Stimulated activated CD4-positive, alpha-beta T cell treated with anti-CD3 and anti-CD28 coated beads, TNF-alpha, amount 100 ng/mL, for 48 hours (primary cell): ENCODE results near the gene NOL7.

Experiments used
- DNase-seq, 3 donors: peaks; one replicate each; pipeline ENCODE4 v3.0.0-alpha.2; 2020; ENCODE audit warnings: low read depth in 3 of 3

Gene NOL7

DNA sequence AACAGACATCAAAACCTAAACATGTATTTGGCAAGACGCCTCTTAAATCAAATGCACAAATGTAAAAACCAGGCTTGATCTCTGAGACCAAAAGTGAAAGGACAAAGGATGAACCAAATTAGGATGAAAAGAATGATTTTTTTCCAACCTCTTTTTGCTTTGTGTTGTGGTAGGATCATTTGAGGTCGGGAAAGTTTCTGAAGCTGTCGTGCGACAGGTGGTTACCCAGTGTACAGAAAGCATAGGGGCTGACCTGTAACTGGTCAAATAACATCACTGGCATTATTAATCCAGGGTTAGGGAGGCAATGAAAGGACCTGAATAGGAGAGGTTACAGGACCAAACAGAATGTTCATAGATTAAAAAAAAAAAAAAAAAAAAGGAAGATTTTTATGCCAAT lies 18.1 kb upstream of the NOL7 start:
- DNase-seq, result no peak

DNA sequence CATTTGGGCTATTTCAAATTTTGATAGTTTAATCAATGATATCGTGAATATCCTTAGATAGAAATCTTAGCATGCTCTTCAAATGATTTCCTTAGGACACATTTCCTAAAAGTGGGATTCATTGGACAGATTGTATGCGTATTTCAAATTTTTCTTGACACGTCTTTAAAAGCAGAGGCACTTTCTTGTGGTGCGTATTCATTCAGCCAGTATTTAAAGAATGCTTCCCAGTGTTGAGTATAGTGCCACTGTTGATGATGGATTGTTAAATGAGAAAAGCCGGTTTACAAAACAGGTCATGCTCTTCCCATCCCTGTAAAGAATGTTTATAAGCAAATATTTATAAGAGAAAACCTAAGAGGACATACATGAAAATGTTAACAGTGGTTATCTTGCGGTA lies 15.1 kb upstream of the NOL7 start:
- no peak for DNase-seq

DNA sequence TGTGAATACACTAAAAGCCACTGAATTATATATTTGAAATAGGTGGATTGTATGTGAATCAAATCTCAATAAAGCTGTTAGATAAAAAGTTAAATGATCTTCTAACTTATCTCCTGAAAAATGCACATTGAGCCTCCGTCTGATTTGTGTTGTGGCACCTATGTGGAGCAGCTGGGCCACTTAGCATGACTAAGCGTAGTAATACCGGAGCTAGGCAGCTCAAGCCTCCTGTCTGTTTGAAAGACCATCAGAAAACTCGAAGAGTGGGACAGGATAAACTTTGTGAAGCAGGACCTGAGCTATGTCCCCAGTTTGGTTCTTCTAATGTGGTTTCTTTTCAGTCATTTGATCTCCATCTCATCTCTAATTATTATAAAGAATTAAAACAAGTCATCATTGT lies 11.0 kb upstream of the NOL7 start:
- DNase-seq, result no peak

DNA sequence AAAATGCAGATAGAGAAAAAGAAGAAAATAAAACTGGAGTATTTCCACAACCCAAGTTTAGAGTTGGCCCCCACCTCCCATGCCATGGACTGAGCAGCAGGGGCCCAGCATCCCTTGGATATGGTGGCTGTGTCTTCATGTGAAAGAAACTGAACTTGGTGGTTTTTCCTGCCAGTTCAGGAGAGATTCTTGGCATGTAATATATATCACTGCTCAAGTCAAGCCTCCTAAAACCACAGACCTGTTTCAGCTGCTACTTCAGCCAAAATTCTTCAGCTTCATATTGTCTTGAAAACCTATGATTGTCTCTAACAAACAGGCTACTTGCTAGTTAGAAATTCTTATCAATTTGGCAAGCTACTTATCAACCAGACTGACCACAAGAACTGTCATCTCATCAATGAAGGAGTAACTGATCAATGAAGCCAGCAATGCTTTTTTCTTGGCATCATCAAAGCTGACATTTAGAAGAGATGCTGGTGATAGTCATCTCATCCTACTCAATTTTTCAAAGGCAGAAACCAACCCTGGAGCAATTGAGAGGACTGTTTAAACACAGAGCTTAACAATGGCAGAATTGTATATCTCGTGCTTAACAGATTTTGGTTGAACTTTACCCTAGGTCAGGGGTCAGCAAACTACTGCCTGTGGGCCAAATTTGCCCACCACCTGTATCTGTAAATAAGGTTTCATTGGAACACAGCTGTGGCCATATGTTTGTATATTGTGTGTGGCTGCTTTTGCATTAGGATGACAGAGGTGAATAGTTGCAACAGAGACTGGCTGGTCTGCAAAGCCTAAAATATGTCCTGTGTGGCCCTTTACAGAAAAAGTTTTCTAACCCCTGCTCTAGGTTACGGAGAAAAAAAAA lies 10.4 kb upstream of the NOL7 start:
- no peak for DNase-seq

DNA sequence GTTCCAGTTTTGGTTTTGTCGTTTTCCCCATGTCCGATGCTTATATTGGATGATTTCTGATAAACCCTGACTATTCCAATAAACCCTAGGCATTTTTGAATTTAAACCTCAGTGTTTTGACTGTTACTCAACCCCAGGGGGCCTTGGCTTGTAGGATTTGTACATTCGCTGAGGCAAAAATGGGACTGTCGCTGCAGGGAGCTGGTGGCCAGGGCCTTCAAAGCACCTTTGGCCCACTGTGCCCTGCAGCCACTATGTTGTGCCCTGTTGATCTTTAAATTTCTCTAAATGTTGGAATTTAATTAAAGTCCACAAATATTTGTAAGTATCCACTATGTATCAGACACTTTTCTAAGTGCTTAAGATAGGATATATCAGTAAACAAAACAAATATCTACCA lies 9.5 kb upstream of the NOL7 start:
- DNase-seq, result no peak

DNA sequence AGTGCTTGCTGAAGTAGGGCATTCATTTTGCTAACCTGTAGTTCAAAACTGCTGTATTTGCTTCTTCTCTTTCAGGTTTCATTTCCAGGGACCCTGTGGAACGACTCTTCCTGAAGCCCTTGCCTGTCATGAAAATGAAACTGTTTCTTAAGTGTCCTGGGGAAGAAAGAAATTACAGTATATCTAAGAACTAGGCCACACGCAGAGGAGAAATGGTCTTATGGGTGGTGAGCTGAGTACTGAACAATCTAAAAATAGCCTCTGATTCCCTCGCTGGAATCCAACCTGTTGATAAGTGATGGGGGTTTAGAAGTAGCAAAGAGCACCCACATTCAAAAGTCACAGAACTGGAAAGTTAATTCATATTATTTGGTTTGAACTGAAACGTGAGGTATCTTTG lies 3.4 kb upstream of the NOL7 start:
- no peak for DNase-seq

DNA sequence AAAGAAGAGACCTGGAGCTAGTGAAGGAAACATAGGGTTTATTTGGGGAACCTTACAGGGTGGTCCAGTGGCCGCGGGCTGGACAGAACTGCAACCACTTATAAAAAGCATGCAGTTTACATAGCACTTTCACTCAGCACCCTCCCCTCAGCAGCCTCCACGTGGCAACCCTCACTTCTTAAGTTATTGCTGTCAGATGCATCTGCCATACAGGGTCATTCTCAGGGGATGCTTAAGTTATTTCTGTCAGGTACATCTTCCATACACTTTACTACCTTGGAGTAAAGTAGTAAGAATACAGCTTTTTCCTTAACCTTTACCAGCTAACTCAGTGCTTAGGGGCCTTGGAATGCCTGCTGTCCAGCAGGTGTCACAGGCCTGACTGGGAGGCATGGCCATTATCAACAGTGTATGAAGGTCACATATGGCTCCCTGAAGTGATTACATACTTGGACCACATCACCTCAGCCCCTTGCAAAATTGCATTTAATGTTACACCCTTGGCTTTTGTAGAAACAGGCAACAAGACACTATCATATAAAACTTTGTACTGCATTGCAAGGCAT lies 2.0 kb upstream of the NOL7 start:
- DNase-seq, result no peak

DNA sequence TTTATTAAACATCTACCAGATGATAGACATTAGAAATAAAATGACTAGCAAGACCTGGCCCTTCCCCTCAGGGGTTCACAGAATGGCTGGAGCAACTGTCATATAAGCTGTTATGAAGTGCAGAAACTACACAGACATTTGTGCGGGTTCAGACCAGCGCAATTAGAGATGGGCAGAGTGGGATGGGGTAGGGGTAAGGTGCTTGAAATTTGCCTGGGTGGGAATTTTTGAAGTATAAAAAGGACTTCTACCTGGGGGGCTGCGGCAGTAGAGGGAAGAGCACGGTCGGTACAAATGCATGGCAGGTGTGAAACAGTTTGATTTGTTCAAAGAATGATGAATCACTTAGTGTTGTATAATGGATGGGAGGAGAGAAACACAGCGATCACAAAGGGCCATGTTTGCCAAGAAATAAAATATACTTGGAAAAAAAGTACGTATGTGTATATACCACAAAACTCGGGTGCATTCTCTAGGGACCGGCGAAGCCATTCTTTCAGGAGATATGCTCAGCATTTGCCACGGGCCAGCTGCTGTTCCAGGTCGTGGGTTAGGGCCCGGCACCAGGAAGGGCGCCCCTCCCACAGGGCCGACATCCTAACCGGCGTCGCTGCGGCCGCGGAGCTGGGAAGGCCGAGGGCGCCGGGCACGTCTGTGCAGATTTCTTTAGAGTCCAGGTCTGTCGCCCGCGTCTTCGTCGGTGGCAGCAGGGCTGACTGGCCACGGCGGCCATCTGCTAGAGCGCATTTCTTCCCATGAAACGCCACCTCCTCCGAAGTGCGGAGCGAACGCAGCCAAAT lies 809 bp upstream of the NOL7 start:
- peak in 2 of 3 donors; percentile 17 to 21 for DNase-seq

DNA sequence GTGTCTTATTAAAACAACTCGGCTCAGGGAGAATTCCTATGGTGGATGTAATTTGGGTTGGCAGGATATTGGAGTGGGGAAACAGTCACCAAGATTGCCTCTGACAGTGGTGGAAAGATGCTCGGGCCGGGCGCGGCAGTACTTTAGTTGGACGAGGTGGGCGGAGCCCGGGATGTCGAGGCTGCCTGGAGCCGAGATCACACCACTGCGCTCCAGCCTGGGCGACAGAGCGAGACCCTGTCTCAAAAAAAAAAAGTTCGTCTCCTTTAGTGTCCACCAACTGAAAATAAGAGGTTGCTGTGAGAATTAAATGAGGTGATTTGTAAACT lies 621 bp downstream of the NOL7 start:
- peak in 1 of 3 donors; percentile 38 for DNase-seq

DNA sequence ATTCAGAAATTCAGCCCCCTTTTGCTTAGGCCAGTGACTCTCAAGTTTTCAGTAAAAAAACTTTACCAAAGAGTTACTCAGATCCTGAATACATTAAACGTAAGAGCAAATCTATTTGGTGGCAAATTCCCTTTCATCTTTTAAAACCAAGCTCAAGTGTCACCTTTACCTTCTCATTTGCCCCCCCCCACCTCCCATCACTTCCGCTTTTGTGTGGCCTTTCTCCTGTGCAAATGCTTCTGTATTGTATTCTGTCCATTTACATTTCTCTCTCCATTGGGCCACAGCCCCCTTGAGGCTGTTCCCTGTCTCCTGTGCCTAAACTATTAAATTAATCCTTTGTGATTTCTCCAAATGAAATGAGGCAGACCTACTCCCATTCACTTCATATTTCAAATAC lies 1.9 kb downstream of the NOL7 start:
- no peak for DNase-seq

DNA sequence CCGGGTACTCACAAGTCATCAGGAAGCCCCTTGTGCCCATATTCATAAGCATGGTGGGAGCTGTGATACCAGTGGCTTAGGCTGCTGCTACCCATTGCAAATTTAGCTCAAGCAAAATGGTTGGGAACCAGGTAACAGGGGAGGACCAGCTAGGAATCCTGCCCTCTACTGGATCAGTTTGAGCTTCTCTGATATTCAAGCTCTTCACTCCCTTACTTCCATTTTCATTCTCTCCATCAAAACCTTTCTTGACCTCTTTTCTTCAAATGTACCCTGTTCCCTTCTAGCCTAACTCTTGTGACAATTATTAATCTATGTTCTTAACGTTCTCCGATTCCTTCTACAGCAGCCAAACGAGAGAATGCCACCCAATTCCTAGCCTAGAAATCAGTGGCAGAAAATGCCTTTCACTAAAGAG lies 9.7 kb downstream of the NOL7 start:
- no peak for DNase-seq

DNA sequence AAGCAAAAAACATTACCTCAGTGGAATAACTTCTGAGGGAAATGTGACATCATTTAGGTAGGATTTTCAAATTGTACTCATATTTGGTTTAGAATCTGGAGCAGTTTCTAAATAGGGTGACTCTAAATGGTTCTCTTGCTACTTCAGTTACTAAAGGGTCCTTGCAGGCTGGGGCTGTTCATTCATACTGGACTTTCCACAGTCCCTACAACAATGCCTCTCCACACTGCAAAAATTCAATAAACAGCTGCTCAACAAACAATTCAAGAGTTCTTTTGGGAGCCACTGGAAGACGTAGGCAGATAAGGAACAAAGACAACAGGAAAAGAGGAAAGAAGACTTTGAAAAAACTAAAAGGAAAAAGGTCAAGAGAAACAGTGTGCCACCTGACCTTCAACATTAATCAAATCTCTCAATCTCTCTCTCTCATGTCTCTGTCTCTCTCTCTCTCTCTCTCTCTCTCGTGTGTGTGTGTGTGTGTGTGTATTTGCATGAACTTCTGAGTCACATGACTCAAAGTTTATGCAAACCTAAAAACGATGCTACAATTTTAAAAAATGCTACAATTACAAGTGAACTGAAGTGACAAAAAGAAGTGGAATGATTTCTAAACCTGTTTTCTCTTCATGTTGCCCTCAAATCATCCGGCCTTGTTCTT lies 14.5 kb downstream of the NOL7 start:
- DNase-seq, result no peak

DNA sequence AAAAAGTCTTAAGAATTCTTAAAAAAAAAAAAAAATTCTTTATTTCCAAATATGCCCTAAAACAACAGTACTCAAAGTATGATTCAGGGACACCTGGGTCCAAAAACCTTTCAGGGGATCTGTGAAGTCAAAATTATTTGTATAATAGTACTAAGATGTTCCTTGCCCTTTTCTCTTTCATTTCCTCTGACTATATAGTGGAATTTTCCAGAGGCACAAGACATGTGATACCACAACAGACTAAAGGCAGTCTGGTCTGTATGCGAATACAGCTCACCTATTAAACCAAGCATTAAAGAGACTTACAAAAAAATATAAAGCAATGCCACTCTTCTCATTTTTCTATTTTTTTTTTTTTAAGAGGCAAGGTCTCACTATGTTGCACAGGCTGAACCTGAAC lies 15.4 kb downstream of the NOL7 start:
- DNase-seq, result no peak

DNA sequence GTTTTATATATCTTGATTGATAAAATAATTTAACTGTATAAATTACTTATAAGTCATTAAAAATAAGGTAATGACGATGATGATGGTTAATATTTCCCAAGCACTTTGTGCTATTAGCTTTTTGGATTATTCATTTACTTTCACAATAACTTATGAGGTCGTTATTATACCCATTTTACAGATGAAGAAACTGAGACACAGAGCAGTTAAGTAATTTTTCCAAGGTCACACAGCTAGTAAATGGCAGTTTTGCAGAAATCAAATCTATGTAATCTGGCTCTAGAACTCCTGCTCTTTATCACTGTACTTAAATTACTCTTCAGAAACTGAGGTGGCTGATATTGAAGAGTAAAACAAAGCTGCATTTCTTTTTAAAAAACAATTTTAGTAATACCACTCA lies 18.2 kb downstream of the NOL7 start:
- DNase-seq, result no peak

DNA sequence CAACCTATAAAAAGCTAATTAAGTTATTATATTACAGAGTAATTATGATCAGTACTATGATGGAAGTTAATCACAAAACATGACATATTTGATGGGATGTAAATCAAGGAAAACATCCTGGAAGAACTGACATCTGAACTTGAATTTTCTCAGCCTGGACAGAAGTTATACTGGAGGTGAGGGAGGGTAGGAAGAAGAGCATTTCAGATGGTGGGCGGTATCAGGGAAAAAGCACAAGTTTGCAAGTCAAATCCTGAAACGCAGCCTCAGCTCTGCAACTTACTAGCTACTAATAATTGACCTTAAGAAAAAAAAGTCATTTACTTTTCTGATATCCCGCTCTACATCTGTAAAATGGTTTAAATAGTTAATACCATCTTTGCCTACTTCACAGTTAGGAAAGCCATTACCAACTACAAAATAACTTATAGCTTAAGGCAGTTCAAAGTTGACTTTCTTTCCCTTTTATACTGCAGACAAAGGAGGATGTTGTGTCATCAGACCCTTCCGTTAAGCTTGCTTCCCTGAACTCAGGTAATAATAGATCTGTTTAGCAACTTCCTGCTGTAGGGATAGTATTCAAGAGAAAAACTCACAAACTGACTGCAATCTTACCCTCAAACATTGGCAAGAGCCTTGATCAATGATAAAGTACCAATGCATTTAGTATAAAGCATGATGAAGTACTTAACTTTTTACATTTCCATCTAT lies 21.0 kb downstream of the NOL7 start:
- DNase-seq, result no peak

DNA sequence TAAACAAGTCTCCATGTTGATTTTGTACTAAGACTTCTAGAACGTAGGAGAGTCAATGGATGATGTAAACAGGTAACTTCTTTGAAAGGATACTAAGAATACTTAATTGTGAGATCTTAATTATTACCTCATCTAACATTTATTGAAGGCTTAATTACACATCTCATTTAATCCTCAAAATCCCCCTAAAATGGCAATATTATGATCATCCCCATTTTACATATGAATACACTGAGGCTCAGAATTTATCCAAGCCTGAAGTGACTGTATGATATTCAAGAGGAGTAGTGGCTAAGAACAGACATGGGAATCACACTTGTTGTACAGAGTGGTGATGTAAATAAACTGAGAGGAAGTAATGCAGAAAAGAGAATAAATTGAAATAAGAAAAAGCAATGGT lies 22.9 kb downstream of the NOL7 start:
- no peak for DNase-seq

DNA sequence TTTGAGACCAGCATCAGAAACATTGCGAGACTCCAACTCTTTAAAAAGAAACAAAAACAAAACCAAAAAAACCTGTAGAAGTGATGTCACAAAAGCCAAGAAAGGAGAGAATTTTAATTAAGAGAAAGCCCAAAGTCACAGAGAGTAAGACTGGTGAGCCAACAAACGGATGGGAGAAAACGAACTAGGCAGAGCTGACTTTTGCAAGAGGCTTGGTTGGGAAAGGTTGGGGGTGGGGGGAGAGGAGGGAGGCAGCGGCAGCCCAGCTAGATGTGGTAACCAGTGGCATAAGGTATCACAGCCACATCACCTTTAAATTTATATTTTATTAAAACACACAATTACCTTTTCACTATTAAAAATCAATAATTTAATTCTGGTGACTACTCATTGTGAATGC lies 23.5 kb downstream of the NOL7 start:
- DNase-seq, result no peak

DNA sequence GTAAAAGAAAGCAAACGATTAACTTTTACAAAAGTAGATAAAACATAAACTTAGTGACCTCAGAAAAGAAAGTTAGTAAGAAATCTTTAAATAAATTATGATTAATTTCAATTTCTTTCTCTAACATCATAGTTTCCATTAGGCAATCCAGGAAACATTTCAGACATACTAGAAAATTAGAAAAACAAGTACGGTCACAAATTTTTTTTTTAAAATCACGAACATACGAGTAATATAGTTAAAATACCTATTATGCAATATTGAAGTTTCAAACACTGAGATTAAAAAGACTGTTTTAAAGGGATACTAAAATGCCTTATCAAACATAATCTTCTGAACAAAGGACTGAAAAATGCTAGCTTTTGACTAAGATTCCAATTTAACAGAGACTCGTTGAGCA lies 26.2 kb downstream of the NOL7 start:
- DNase-seq, result no peak

DNA sequence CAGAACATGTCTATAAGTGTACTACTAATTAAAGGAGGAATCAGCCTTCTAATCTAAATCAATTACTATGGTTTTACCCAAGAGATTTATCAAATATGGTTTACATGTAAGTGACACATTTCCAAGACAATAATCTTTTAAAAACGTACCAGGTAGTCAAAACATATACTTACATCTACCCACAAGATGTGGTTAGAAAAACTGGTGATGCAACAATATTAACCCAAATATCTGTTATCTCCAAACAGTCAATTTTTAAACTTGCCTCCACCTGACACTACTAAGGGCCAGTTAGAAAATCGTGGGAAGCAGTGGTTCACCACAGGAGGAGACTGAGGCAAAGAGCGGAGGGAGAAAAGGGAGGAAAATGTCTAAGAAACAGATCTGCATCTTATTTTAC lies 28.0 kb downstream of the NOL7 start:
- DNase-seq, result no peak

DNA sequence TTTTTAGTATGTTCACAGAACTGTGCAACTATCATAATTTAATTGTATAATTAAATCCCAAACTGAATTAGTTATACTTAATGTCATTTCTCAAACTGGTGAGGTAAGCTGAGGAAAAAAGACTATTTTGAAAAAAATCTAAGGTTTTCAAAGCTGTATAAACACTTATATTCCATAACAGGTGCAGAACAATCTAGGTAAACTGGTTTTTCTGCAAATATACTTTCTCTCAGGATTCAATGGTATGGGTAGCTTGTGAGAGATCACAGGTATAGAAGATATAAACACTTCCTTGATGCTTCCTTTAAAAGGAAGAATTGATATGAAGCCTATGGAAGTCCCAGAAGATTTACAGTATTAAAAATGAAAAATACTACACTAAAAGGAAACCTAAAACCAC lies 33.7 kb downstream of the NOL7 start:
- DNase-seq, result no peak

DNA sequence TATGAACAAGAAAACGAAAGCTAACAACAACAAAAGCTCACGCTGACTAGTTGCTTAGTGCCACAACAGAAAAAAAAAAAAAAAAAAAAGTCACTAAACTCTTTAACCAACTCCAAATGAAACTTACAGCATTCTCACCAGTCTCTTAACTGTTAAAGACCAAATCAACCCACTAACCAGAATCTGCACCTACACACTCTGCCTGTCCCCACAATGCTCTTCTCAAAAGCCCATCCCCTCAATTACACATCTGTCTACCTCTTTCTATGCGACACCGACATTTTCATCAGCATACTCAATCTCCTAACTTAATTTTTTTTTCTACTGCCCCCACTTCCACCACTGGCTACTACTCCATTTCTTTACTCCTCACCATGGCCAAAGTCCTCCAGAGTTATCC lies 34.3 kb downstream of the NOL7 start:
- DNase-seq, result no peak

DNA sequence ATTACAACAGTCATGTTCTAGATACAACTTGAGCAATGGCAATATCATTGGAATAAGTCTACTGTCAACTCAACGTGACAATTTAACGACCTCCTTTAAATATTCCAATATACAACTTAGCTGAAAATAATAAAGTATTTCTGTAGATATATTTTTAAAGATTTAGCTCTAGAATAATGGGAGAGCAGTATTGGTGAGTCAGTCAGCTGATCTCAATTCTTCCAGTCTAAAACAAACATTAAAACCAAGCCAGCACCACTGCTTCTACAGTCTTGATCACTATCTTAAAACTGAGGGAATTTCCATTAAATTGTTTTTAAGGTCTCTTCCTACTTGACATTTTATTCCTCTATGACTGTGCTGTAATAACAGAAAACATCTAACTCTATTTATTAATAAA lies 38.2 kb downstream of the NOL7 start:
- DNase-seq, result no peak
